Psoas muscle (tissue), 8 donors: ENCODE measurements around the gene MUC4. TPM values are rescaled to one million over a fixed set of nuclear protein-coding genes. Genes with fewer than 3 reads are reported as not detected.

Experiments used
- ATAC-seq, 4 donors: fragments of 200-7000 bp; cut with Tn5 transposase; one replicate each; pipeline ENCODE4 v1.9.1; 2020; ENCODE audit warnings: moderate library complexity in 3 of 4, mild to moderate bottlenecking in 2 of 4
- DNase-seq, 2 donors: peaks; one replicate each; pipeline ENCODE4 v3.0.0-alpha.2; 2020
- H3K27ac ChIP-seq: fragments of 200-600 bp; one replicate; pipeline ENCODE4 v1.8.0; 2022
- H3K27me3 ChIP-seq, 3 donors: fragments of 200-600 bp in 1 of 3; one replicate each; pipeline versions ENCODE4 v1.6.1 to v1.8.0; 2013 to 2022; ENCODE audit warnings: low read length in 2 of 3, mild to moderate bottlenecking in 2 of 3, moderate library complexity in 1 of 3; ENCODE audit not compliant: insufficient read depth in 3 of 3
- H3K36me3 ChIP-seq, 2 donors: fragments of 200-600 bp in 1 of 2; one replicate each; pipeline versions ENCODE4 v1.6.1 to v1.8.0; 2013 to 2022; ENCODE audit warnings: low read depth in 1 of 2, mild to moderate bottlenecking in 1 of 2, moderate library complexity in 1 of 2; ENCODE audit not compliant: insufficient read depth in 1 of 2
- H3K4me1 ChIP-seq: fragments of 200-600 bp; one replicate; pipeline ENCODE4 v1.8.0; 2022
- H3K4me3 ChIP-seq: fragments of 200-600 bp; one replicate; pipeline ENCODE4 v1.8.0; 2022; ENCODE audit warnings: mild to moderate bottlenecking
- H3K9me3 ChIP-seq: fragments of 200-600 bp; one replicate; pipeline ENCODE4 v1.8.0; 2022
- CTCF ChIP-seq: fragments of 200-600 bp; IDR thresholded peaks from one replicate; pipeline ENCODE4 v1.8.0; 2022; ENCODE audit warnings: antibody characterized with exemption
- WGBS, 3 donors: extraction: QIAGEN DNeasy Blood & Tissue Kit; methylation state at CpG; one replicate each; pipeline versions ENCODE4 v1.1.6 to v1.1.7; 2013; 5-methylcytosine and 5-hydroxymethylcytosine counted together
- intact Hi-C, 2 donors: fragments of 100-400 bp; cut with DNase I; formaldehyde crosslinking; loops; one replicate each; pipeline versions ENCODE4 v1.11.0 to v1.14.2; 2022
- polyA plus RNA-seq, 3 donors: library from polyadenylated mRNA; stranded (reverse); fragments of 200-250 nt; gene quantifications; one replicate each; pipeline ENCODE4 v1.2.3, GENCODE V29; 2013
- total RNA-seq, 4 donors: library from RNA; stranded (reverse); fragmentation: NEBNext Ultra II Directional in 2 of 4; extraction: Animal tissue kit (Norgen Biotek cat#: 25700) in 2 of 4; gene quantifications; one replicate each; pipeline versions ENCODE4 v1.2.1 to v1.2.4, GENCODE V29; 2021 to 2023
- donor health status: healthy with polysubstance abuse.
- donor health status: DM: no; HTN: no; CAD: no; lungs with moderate emphysema.
- donor health status: Bipolar disorder and iron deficiency.
- donor health status: healthy.
- donor health status: DM: yes; HTN: yes; CAD: no.
- donor health status: DM: no; HTN: no; CAD: no.
- donor health status: DM: no; HTN: no; CAD: no.
- donor health status: DM: yes; HTN: yes; CAD: no.

MUC4 gene
- total and polyA plus RNA-seq, 7 donors, result 0.01 to 0.08 (median 0.02) TPM; not detected in 4

- WGBS, 3 donors, result 67 to 78% (median 73%) methylated on average over 6 of the region's 6 CpGs
- H3K27me3 ChIP-seq, result no peaks in the 10 kb centered on the region
- intact Hi-C loops, result no loop called here
Measured at GRCh38 chr3:195699860-195700259, 111.9 kb downstream of the MUC4 start.

GRCh38 chr3:195699388-195699771 is 112.3 kb downstream of the MUC4 start:
- no peak for ATAC-seq
- WGBS, 3 donors, result 91 to 93% (median 92%) methylated on average over 2 of the region's 2 CpGs

More at GRCh38 chr3:195699860-195700259, 111.9 kb downstream of the MUC4 start:
- DNase-seq, result no peak
- no peak overlapping the region for H3K4me3 ChIP-seq
- no peaks in the 10 kb centered on the region for H3K9me3 ChIP-seq
- peak in 1 of 4 donors; percentile 22 for ATAC-seq
- peaks cover 0 to 44% of the 10 kb centered on the region in 2 donors for H3K36me3 ChIP-seq
- no peak overlapping the region for H3K27ac ChIP-seq
- peaks cover 15% of the 10 kb centered on the region for H3K4me1 ChIP-seq
- no peak for TF ChIP-seq CTCF

GRCh38 chr3:195698647-195699387 is 112.9 kb downstream of the MUC4 start:
- Histone ChIP-seq H3K27ac (peak overlapping the region; percentile 38), H3K36me3 (peaks cover 4 to 55% of the 10 kb centered on the region in 2 donors), H3K4me3 (no peak overlapping the region), H3K4me1 (peaks cover 15% of the 10 kb centered on the region), H3K9me3 (no peaks in the 10 kb centered on the region), H3K27me3 (no peaks in the 10 kb centered on the region)
- ATAC-seq (no peak), DNase-seq (no peak)
- intact Hi-C loops, result no loop called here
- WGBS, 3 donors, result 73 to 76% (median 76%) methylated on average over 5 of the region's 5 CpGs
- TF ChIP-seq CTCF, result no peak

More at GRCh38 chr3:195699388-195699771, 112.3 kb downstream of the MUC4 start:
- no peak overlapping the region for H3K27ac ChIP-seq
- DNase-seq, result no peak
- TF ChIP-seq CTCF, result no peak
- H3K27me3 ChIP-seq, result no peaks in the 10 kb centered on the region
- H3K9me3 ChIP-seq, result no peaks in the 10 kb centered on the region
- intact Hi-C loops, result no loop called here
- peaks cover 15% of the 10 kb centered on the region for H3K4me1 ChIP-seq
- H3K4me3 ChIP-seq, result no peak overlapping the region
- H3K36me3 ChIP-seq, result peaks cover 0 to 49% of the 10 kb centered on the region in 2 donors

GRCh38 chr3:195698325-195698646 is 113.4 kb downstream of the MUC4 start:
- Histone ChIP-seq H3K4me3 (no peak overlapping the region), H3K9me3 (no peaks in the 10 kb centered on the region), H3K36me3 (peaks cover 8 to 60% of the 10 kb centered on the region in 2 donors), H3K27me3 (no peaks in the 10 kb centered on the region), H3K27ac (peak overlapping the region; percentile 38), H3K4me1 (peaks cover 15% of the 10 kb centered on the region)
- peak in 3 of 4 donors; percentile 8 to 16 (median 9) for ATAC-seq
- 80 to 89% (median 81%) methylated on average over 4 of the region's 4 CpGs for WGBS, 3 donors
- intact Hi-C loops, result no loop called here
- no peak for TF ChIP-seq CTCF
- DNase-seq, result no peak
